HG02610 (cell line): ENCODE data around the gene ATP2A3.
A peak's percentile ranks its signal among the peaks of the same experiment; 100 is the strongest.

Source experiments
- ATAC-seq: cut with Tn5 transposase; IDR thresholded peaks from one replicate; pipeline ENCODE4 v1.9.1; 2021; ENCODE audit warnings: mild to moderate bottlenecking, moderate library complexity; ENCODE audit not compliant: unreplicated experiment

ATP2A3 gene

DNA sequence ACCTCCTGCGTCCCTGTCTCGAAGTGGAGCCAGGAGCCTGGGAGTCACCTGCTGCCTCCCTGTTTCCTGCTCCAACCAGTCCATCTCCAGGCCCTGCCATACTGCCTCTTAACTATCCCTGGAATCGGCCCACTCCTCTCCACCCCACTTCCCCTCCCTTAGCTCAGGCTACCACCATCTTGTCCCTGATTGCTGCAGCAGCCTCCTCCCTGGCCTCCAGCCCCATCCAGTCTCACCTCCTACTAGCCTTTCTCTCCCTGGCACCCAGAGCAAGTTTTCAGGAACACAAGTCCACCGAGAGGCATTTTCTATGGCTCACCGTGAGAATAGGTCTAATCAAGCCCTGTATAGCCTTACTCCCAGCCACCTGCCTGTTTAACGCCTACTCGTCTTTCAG lies 70.5 kb downstream of the ATP2A3 start:
- no peak for ATAC-seq

DNA sequence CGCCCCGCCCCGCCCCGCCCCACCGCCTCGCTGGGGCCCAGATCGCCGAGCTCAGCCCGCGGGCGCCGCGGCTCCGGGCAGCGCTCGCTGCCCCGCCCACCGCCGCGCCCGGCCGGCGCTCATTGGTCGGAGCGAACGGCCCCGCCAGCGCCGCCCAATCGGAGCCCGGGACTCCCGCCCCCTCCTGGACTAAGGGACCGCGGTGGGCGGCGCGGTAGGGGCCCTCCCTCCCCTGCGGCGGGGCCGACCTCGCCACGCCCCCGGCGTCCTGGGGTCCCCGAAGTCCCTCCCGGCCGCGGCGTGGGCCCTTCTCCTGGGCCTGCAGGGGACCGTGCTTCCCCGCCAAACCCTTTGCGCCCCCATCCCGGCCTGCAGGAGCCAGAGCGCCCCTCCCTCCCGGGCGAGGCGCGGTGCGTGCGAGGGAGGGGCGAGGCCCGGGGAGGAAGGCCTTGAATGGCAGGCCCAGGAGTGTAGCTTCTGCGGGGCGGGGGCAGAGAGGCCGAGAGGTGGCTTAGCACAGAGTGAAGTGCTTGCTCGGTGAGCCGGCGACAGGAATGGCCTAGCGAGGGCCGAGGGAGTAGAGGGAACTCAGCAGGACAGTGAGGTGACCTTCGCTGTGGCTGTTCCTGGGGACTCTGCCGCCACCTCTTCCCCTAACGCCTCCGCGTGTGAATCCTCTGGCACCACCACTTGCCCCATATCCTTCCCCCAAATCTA lies 71.1 kb downstream of the ATP2A3 start, which contains the start of gene CAMKK1:
Gene CAMKK1, minus strand, starts transcription at position 51 of the 717 bp plus-strand sequence. CDS start 7,366 bp downstream, outside the sequence.
- ATAC-seq: peak; percentile 83

DNA sequence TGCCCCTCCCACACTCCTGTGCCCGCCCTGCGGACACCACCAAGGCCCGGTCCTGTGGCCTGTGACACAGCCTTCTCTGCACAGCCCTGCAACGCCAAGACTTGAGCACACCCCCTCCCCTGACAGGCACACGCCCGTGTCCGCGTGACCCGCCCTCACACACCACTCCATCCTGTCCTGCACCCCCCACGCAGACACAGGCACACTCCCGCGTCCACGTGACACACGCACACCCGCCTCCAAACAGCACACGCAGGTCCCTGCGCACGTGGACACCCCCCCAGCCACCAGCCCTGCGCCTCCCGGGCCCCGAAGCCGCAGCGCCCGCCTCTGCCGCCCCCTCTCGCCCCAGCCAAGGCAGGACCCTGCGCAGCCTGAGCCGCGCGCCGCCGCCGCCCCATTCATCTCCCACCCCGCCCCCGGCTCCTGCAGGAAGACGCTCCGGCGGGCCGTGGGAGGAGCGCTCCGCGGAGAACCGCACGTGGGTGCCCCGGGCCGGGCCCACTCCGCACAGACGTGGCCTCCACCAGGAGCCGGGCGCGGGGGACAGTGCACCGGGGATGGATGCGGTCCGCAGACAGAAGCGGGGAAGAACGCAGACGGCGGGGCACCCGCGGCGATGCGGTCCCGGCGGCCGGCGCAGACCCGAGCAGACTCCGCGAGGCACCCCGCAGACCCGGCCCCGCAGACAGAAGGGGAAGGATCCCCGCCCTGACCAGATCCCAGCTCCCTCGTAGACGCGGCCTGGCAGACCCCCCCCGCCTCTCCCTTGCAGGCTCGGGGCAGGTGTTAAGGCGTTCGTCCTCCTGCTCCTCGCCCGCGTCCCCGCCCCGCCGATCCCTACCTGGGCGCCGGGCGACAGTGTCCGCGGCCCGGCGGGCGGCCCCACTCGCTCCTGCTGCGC lies 71.9 kb downstream of the ATP2A3 start:
- ATAC-seq: no peak

DNA sequence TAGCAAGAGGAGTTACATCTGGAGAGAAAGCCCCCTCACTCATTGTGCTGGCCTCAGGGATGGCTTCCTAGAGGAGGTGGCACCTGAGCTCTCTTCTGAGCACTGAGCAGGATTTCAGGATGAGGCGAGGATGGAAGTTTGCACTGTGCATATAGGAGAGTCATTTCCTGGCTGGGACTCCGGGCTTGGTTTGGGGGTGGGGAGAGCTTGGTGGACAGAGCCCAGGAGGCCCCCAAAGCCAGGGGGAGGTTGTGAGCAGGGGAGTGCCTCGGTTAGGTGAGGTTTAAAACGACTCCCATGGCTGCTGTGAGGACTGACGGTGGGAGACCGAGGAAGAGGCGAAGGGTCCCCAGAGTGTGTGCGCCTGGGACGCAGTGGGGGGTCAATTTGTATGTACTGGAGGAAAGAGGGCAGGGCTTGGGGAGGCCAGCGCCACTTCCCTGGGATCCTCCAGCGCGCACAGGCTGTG lies 72.6 kb downstream of the ATP2A3 start:
- no peak for ATAC-seq

DNA sequence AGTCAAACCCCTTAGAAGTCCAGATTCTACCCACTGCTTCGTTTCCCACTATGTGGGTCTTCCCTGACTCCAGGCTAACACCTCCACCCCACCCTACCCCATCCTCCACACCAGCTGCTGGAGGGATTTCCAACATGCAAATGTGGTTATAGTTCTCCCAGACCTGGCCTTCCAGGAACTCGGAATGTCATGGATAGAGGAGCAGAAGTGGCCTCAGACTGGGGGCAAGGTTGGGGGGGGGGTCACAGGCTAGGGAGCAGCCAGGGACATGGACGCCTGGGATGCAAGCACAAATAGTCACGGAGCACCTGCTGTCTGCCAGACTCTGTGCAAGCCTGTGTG lies 73.4 kb downstream of the ATP2A3 start:
- ATAC-seq: no peak

DNA sequence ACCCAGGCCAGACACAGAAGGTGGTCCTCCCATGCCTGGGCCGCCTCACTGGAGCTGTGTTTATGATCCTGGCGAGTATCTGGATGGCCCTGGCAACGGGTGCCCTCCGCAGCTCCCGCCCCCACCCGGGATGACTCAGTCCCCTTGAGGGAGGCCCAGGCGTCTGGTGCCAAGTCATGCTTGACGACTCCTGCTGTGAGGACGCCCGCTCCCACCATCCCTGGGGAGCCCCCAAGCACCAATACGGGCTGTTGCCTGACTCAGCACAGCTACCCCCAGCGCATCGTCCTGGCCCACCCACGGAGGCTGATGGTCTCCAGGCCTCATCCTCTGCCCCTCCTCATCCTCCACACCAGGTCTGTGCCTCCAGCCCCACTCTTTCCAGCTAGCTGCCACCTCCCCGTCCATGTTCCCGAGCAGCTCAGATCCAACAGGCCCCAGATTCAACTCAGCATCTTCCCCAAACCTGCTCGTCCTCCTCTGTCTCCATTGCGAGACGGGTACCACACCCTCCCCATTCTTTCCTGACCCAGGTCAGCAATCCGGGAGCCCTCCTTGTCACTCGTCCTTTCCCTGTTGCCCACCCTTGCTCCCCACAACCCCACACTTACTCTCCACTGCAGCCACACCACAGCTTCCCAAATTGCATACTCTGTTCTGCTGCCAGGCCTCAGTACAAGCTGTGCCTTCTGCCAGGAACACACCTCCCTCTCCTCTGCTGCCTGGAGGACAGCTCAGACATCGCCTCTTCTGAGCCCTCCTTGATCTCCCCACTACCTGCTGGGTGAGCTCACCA lies 74.0 kb downstream of the ATP2A3 start:
- no peak for ATAC-seq

DNA sequence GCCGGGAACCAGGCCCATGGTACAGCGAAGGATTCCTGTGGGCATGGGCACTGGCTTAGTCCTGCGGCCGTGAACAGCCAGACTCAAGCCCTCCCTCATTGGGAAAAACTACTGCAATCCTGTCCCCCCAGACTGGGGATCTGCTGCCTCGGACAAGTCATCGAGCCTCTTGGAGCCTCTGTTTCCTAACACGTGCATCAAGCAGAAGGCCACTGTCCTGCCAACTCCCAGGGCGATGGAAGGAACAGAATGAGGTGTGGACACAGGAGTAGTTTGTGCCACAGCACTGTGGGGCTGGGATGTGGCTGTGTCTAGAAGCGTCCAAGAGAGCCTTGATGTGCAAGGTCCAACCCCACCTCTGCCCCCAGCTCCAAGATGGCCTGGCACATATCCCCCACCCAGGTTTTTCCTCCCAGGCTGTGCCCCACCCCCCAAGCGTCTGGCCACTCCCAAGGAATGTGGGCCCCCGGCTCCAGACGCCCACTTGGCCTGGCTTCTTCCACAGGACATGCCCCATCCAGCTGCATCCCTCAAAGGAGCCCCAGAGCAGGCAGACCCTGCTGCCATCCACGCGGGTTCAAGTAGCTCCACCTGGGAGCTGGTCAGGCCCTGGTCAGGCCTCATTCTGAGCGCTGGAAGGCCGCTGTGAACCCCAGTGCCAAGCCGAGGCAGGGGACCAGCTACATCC lies 74.8 kb downstream of the ATP2A3 start:
- ATAC-seq: no peak

DNA sequence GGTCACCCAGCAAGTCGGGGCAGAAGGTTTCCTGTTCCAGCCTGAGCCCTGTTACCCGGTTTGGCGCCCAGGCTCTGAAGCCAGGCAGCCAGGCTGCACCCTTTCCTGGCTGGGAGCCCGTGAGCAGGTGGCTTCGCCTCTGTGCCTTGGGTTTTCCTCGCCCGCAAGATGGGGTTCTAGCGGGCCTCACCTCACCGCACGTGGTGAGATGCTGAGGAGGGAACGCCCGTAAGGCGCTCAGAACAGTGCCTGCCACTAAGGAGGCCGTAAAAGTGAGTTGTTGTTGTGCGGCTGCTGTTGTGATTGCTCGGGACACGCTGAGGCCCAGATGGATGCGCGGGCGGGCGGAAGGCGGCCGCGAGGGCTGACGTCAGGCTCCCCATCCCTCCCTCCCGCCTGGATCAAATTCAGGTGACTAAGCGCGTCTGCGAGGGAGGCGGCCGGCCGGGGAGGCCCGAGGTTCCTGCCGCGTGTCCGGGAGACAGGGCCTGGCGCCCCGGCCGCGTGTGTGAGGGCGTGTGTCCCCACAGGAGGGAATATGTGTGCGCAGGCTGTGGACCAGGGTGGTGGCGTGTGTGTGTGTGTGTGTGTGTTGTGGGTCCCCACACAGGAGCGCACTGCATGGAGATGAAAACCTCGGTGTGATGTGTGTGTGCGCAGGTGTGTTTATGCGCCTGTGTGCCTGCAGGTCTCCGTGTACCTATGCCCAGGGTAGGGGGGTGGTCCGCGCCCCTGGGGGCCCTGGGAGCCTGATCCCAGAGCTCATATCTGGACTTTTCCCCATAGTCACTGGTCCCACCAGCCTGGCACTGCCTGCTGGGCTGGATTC lies 75.7 kb downstream of the ATP2A3 start:
- ATAC-seq: no peak

DNA sequence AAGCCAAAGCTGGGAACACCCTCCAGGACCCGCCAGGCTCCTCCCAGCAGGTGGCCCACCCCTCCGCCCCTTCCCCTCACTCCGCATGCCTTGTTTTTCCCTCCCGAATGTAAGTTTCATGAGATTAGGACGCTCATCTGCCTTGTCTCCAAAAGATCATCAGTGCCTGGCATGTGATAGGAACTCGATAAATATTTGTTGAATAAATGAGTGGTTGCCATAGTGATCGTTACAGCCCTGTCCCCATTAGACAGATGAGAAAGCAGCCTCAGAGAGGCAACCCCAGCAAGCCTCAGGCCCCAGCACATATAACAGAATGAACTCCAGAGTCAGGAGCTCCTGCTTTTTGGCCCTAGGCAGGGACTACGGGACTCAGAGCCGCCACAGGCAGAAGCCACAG lies 76.4 kb downstream of the ATP2A3 start:
- ATAC-seq: no peak

DNA sequence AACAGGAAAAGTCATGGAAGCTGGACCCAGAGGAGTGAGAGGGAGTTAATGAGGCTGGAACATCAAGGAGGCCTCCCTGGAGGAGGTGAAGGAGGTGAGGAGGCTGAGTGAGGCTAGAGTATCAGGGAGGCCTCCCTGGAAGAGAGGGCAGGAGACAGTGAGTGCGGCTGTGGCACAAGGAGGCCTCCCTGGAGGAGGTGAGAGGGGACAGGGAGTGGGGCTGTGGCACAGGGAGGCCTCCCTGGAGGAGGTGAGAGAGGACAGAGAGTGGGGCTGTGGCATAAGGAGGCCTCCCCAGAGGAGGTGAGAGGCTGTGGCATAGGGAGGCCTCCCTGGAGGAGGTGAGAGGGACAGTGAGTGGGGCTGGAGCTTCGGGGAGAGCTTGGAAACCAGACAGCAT lies 76.8 kb downstream of the ATP2A3 start:
- no peak for ATAC-seq

DNA sequence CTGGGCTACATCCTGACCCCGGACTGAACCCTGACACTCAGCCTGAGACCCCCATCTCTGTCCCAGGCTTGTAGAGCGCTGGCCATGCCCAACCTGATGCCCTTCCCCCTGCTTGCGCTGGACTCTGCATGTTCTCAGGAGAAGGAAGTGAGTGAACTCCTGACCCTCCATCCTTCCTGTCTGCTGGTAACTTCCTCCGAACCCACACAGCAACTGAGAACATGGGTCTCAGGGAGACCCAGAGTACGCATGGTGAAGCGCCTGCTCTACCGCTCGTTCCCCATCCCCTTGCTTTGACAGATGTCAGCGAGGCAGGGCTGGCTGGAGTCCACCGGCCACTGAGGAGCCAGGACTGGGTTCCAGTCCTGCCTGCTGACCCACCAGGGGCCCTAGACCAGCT lies 77.5 kb downstream of the ATP2A3 start:
- no peak for ATAC-seq

DNA sequence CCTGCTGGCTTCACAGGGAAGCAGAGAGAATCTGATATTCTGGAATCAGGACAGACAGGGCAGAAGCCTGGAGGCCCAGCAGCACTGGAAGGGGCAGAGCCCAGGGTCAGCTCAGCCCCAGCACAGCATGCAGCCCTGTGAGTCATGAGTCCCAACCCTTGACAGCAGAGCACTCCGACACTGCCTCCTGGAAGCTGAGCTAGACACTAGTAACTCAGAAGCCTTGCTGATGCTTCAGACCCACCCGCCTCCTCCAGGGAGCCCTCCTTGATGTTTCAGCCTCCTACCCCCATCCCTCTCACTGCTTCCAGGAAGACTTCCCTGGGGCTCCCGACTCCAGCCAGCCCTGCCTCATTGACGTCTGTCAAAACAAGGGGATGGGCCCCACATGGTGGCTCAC lies 78.3 kb downstream of the ATP2A3 start:
- ATAC-seq: no peak

DNA sequence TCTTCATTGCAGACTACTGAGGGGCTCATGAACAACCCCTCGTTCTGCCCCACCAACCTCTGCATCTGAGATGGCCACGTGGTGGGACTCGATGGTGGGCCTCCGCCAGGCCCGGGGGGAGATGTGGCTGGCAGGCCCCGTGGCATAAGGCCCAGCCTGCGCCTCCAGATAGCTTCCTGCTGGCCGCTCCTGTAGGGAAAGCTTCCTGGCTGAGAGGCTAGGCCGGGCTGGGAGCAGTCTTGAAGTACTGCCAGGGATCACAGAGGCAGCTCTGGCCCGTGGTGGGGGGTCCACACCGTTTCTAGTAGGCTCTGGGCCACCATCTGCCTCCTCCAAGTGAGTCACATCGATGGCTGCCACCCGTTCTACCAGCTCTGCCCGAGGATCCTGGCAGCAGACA lies 79.0 kb downstream of the ATP2A3 start:
- ATAC-seq: no peak

DNA sequence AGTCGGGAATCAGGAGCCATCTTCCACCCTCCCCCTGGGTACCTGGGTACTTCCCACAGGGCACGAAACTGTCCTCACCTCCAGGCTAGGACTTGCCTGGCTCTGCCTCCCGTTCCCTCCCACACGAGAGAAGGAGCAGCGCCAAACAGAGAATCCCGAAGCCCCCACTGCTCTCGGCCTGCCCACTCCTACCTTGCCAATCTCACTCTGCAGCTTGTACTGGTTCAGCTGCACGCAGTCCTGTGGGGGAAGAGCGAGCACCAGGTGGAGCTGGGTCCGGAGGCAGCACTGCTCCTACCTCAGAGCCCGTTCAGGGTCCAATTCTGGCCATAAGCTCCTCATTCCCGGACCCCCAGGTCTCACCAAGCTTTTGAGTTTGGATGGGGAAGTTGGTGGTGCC lies 80.0 kb downstream of the ATP2A3 start:
- ATAC-seq: no peak

DNA sequence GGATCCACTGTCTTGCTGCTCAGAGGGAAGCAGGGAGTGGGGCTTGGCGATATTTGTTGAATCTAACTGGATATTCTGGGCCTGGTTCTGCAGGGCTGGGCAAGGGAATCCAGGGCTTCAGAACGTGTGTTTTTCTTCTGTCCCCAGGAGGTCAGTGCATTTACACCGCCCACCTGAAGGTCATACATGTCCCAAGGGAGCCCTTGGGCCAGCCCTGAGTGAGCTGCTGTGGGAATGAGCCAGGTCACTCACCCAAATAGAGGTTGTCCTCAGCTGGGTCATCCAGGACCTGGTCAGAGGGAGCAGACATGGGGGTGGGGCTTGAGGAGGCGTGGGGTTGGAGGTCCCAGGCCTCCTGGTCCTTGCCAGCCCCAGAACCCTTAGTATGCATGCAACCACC lies 82.0 kb downstream of the ATP2A3 start:
- ATAC-seq: no peak

DNA sequence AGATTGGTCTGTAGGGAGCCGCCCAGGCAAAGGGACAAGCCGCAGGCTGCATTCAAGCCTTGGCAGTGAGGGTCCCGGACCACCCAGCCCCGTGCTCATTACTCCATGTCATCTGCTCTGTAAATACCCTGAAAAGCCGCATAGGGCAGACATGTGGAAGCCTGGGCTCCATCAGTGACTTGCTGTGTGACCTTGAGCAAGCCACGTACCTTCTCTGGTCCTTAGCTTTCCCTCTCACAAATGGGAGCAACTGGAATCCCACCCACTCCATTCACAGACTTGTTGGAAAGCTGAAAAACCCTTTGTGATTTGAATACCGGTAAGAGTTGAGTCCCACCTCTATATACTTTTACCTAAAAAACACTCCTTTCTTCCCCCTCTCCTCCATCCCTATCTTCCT lies 83.3 kb downstream of the ATP2A3 start:
- no peak for ATAC-seq

DNA sequence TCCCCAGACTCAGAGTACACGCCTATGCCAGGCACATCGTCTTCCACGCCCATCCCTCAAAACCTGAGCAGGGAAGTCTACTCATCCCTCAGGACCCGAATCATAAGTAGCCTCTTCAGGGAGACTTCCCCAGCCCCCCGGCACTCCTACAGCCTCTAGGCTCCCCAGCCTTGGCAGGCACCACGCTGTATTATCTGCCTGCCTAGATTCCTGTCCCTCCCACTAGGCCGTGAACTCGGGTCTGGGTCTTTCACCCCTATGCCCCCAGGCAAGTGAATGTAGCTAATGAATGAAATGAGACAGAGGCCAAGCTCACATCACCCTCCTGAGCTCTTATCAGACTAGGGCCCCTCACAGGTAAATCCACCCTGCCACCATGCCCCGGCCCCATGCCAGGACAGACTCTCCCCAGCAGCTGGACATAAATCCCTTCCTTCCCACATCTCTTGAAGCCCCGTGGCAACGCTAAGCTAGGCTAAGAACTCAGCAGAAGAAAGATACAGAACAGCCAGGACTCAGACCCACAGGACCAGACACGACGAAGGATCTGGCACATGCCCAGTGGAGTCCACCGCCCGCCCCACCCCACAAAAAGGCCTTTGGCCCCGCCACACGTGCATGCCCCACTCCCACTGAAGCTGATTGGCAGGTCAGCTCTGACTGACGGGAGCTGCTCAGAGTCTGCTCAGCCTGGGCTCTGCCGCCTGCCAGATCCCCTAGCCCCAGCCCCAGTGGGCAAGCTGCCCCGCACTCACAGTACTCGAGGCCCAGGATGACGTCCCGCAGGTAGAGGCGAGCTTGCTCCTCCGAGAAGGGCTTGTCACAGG lies 84.4 kb downstream of the ATP2A3 start:
- ATAC-seq: no peak

DNA sequence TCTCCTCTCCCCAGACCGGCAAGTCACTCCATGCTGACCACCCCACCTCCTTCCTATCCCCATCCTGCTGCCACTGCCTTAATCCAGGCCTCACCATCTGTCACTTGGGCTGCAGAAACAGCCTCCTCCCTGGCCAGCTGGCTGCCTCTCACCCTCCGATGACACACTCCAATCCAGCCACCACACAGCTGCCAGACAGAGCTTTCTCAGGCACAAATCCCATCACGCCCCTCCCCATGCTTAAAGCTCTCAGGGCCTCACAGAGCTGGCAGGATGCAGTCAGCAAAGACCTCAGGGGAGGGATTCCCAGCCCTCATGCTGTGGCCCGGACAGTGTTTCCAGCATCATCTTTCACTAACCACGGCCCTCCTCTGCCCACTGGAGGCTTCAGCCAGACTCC lies 85.1 kb downstream of the ATP2A3 start:
- ATAC-seq: no peak

DNA sequence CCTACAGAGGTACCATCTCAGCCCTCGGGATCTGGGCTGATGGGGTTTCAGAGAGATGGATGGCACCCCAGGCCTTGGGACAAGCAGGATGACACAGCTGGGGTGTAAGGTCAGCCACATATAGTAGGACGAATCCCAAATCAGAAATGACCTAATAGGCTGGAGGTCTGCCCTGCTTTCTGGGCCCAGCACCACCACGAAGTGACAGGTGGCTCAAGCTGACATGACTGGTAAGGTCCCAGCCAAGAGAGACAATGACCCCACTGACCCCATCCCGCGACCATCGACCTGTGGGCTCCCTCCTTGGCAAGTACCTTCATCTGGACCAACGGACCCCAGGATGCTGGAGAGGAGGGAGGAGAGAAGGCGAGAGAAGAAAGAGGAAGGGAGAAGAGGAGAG lies 87.0 kb downstream of the ATP2A3 start:
- ATAC-seq: no peak
